Astrocyte of the cerebellum (primary cell): ENCODE results near the gene RIPOR3.

Experiments used
- DNase-seq: peaks from one replicate; pipeline ENCODE4 v3.0.0-alpha.2; 2011; ENCODE audit warnings: low read depth
- H3K4me3 ChIP-seq: 2 replicates; pipeline ENCODE4 v1.5.1; 2011; ENCODE audit warnings: mild to moderate bottlenecking, low read depth, low read length, moderate library complexity
- in situ Hi-C: cut with HindIII; loops from 2 replicates; pipeline ENCODE4 v1.10.0; 2017; ENCODE audit warnings: low sequenced_read_pairs
- TF ChIP-seq, protein P1 (sequence below): IDR thresholded peaks from 2 replicates; pipeline ENCODE4 v1.5.1; 2012; ENCODE audit warnings: low read length, low read depth, moderate library complexity, mild to moderate bottlenecking; ENCODE audit errors: missing control alignments

The RIPOR3 gene

DNA sequence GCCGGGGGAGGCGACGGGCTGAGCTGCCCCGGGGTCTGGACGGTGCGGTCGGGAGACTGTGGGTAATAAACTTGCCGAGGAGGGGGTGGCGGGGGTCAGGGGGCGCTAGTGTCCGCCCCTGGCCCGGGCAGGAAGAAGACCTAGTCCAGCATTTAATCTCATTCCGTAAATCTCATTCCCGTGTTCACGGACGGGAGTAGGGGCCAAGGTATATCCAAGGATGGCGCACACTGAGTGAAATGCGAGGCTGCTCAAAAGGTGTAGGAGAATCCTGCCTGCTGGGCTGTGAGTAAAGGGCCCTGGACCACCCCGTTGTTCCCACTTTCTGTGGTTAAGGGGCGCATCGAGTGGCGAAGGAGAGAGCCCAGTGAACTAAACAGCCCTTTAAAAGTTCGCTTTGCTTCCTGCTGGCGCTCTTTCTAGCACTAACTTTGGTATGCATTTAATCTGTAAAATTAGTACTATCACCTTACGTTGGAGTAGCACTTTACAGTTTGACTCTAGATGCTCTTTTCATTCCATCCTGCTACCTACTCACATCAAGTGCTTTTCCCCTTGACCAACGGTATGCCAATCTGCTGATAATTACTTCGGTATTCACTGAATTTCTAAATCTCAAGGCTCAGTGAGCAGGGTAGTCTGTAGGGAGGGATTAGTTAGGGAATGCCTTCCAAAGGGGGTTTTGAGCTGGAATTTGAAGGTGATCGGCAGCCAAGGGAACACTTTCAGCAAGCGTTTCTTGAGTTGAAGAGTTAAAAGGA, 40.8 kb upstream of the RIPOR3 start:
- TF ChIP-seq, protein P1, sequence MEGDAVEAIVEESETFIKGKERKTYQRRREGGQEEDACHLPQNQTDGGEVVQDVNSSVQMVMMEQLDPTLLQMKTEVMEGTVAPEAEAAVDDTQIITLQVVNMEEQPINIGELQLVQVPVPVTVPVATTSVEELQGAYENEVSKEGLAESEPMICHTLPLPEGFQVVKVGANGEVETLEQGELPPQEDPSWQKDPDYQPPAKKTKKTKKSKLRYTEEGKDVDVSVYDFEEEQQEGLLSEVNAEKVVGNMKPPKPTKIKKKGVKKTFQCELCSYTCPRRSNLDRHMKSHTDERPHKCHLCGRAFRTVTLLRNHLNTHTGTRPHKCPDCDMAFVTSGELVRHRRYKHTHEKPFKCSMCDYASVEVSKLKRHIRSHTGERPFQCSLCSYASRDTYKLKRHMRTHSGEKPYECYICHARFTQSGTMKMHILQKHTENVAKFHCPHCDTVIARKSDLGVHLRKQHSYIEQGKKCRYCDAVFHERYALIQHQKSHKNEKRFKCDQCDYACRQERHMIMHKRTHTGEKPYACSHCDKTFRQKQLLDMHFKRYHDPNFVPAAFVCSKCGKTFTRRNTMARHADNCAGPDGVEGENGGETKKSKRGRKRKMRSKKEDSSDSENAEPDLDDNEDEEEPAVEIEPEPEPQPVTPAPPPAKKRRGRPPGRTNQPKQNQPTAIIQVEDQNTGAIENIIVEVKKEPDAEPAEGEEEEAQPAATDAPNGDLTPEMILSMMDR, result no peak
- in situ Hi-C loops, result loop anchor here (5.0 kb wide), 2 partner anchors 35 to 90 kb away; no protein-coding TSS in a partner anchor
- H3K4me3 ChIP-seq, result peak overlapping the region; percentile 61
- DNase-seq, result no peak

DNA sequence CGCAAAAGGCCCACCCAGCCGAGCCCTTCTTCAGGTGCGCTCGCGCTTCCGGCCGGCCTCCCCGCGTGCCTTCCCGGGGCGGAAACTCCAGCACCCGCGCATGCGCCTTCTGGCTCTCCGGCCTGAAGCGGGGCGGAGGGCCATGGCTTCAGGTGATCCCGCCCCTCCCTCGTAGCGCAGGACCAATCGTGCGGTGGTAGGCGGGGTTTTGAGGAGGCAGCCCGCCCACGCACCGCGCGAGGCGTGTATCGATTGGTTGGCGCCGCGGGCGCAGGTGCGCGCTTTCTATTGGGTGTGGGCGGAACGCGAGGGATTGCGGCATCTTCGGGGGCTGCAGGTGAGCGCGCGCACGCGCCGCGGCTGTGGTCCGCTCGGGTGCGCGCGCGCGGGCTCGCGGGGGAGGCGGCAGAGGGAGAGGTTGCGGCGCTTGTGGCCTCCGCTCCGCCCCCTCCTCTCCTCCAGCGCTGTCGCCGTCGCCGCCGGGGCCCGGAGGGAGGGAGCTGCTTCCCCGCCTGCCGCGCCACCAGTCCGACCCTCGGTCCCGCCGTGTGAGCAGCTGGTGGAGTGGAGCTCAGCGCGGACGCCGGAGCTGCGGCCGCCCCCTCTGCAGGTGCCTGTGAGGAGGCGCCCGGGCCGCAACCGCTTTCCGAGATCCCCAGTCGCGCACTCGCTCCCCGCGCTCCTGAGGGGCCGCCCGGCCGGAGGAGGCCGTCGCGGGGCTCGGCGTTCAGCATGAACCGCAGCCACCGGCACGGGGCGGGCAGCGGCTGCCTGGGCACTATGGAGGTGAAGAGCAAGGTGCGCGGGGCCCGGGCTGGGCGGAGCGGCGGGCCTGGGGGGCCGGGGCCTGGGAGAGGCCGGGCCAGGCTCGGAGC, 40.0 kb upstream of the RIPOR3 start, which contains the start of gene PARD6B:
TSS of gene PARD6B (plus strand) at position 526 of the 875 bp plus-strand sequence. CDS start at position 733, 207 bp downstream.
- DNase-seq, result peak; percentile 81
- in situ Hi-C loops, result loop anchor here (5.0 kb wide), 2 partner anchors 34 to 89 kb away; no protein-coding TSS in a partner anchor
- peak within 1 kb of the TSS; percentile 61 for H3K4me3 ChIP-seq
- TF ChIP-seq, protein P1, result no peak

DNA sequence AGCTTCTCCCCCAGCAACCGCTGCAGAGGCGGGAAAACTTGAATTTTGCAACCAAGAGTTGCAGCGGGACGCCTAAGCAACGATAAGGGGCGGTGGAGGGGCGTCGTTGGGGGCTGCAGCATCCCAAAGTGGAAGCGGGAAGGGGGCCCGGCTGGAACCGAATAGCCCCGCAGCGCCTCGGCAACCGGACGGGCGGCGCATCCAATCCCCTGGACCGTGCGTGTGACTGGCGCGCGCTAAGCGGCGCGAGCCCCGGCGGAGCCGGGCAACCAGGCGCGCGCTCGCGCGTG, 39.4 kb upstream of the RIPOR3 start:
- H3K4me3 ChIP-seq, result peak overlapping the region; percentile 61
- TF ChIP-seq, protein P1, result no peak
- no peak for DNase-seq
- in situ Hi-C loops, result loop anchor here (5.0 kb wide), 2 partner anchors 33 to 88 kb away; no protein-coding TSS in a partner anchor

DNA sequence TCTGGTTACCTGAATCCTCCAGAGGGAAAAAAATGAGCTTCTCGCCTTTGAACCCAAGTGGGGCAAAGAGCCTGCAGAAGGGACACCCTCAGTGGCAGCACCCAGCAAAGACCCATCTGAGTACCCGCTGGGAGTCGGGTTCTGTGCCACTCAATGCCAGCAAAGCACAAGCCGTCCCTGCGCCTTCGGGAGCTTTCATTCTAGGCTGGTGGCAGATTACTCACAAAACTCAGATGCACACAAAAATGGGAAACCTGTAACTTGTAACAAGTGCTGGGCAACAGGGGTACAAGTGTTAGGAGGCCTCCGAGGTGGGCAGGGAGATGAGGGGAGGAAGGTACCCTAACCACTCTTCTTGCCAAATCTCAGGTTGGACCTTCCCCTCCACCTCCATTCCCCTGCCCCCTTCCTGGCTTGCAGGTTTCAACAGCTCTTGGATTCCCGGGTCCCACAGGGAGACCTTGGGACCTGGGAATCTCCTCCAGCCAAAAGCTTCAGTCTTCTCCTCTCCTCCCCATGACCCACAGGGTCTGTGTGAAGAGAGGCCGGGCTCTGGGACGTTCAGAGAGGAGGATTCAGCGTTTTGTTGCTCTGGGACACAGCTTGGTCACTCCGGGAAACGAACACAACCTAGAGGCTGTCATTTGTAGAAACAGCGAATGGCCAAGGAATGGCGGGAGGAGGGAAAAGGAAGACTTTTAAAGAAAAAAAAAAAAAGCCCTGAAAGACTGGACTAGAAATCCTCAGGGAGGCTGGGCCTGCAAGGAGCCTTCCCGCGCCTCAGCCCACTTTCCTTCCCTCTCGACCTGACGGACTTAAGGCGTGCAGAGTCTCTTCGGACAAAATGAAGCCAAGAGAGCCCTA, 38.8 kb upstream of the RIPOR3 start:
- TF ChIP-seq, protein P1, result no peak
- DNase-seq, result no peak
- in situ Hi-C loops, result loop anchor here (5.0 kb wide), 2 partner anchors 33 to 88 kb away; no protein-coding TSS in a partner anchor
- H3K4me3 ChIP-seq, result peak overlapping the region; percentile 61

DNA sequence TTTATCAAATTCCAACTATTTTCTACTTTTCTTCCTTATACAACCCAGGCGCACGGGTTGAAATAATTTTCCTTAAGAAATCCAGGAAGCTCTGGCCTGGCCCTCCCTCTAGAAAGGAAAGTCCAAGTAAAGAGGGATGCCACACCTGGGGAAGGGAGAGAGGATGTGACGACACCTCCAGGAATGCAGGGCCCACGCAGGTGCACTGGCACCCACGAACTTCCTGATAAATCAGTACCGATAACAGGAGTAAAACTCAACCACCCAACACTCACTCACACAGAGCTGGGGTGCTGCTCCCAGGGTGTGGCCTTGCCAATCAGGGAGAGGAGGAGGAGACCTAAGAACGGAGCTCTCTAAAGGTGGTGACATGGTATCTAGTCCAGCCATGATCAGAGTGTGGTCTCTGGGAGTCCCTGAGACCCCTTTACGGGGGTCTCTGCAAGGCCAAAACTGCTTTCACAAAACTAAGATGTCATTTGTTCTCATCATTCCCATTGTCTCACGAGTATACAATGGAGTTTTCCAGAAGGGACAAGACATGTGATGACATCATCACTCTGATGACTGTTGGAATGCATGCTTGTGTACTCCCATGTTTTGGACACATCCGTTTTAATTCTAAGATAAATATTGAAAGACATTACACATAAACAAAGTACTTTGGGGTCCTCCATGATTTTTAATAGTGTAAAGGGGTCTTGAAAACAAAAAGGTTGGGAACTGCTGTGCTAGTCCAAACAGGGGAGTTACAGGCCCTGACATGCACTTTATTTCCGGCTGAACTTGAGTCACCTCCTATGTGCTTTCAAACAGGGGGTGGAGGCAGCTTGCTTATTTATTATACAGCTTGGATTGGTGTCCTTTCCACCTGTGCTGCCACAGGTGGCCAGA, 37.9 kb upstream of the RIPOR3 start:
- no peak overlapping the region for H3K4me3 ChIP-seq
- TF ChIP-seq, protein P1, result no peak
- DNase-seq, result no peak
- in situ Hi-C loops, result no loop called here
